Testis (tissue), 2 donors: ENCODE results near the gene ZNF283.
"Not testable (repeated sequence)": the region's sequence is repeated elsewhere in the genome, so short reads cannot be mapped to it uniquely, and the experiment has no call there.

ENCODE experiments used
- CTCF ChIP-seq, 3 experiments: fragments of 450-650 bp in 2 of 3; fragments of 200-600 bp in 1 of 3; sonication (generic) in 1 of 3; IDR thresholded peaks; one replicate each; pipeline ENCODE4 v1.5.1; 2016 to 2019; ENCODE audit warnings: antibody characterized with exemption in 3 of 3, mild to moderate bottlenecking in 2 of 3, moderate library complexity in 1 of 3
- POLR2A ChIP-seq: fragments of 450-650 bp; IDR thresholded peaks from one replicate; pipeline ENCODE4 v1.6.1; 2017; ENCODE audit warnings: antibody characterized with exemption, mild to moderate bottlenecking, moderate library complexity

- not testable (repeated sequence) for TF ChIP-seq POLR2A; CTCF (IDR thresholded peaks at IDR 0.05)
Measured at GRCh38 chr19:43817454-43817853, 9.7 kb upstream of the ZNF283 start.
